OCI-LY7 (cell line): ENCODE measurements around the gene CRYBG1. TPM values are rescaled to one million over a fixed set of nuclear protein-coding genes. Genes with fewer than 3 reads are reported as not detected.

Source experiments
- Bru-seq: library from RNA; stranded (reverse); fragments of 400-500 nt; gene quantifications from one replicate; lab custom pipeline; 2021; lab: Mats Ljungman, UMichigan
- BruChase-seq, 2 experiments: library from RNA; stranded (reverse); fragments of 400-500 nt; gene quantifications; one replicate each; lab custom pipeline; 2021; lab: Mats Ljungman, UMichigan
- BruUV-seq: library from RNA; stranded (reverse); fragments of 400-500 nt; replicated peaks from 2 replicates; lab custom pipeline; 2021; lab: Mats Ljungman, UMichigan
- CTCF ChIA-PET: fragments of 300-600 bp; sonication (Branson Sonifier 250); formaldehyde crosslinking; loops from one replicate; lab custom pipeline; 2022; ENCODE audit warnings: antibody characterized with exemption; ENCODE audit not compliant: unreplicated experiment; lab: Charles Lee
- POLR2A ChIA-PET: fragments of 300-600 bp; sonication (Branson Sonifier 250); formaldehyde crosslinking; loops from one replicate; lab custom pipeline; 2022; ENCODE audit warnings: antibody characterized with exemption; lab: Charles Lee
- DNase-seq: peaks from one replicate; pipeline ENCODE4 v3.0.0-alpha.2; 2015; ENCODE audit warnings: low spot score
- H2AFZ ChIP-seq: fragments of 200-600 bp; sonication (generic), shearing (Covaris generic); 2 replicates; pipeline ENCODE4 v1.6.1; 2014; ENCODE audit warnings: mild to moderate bottlenecking, antibody characterized with exemption, low read length, moderate library complexity
- H3K27ac ChIP-seq: fragments of 200-600 bp; sonication (generic); 2 replicates; pipeline ENCODE4 v1.5.1; 2014; ENCODE audit warnings: mixed run types, low read depth, mild to moderate bottlenecking, moderate library complexity, low read length, inconsistent platforms; ENCODE audit not compliant: poor library complexity, severe bottlenecking
- H3K36me3 ChIP-seq: fragments of 200-600 bp; sonication (generic); 2 replicates; pipeline ENCODE4 v1.6.1; 2014; ENCODE audit warnings: mild to moderate bottlenecking, antibody characterized with exemption, low read length, moderate library complexity, mixed read lengths; ENCODE audit not compliant: insufficient read depth
- H3K4me1 ChIP-seq: fragments of 200-600 bp; sonication (generic); 2 replicates; pipeline ENCODE4 v1.5.1; 2014; ENCODE audit warnings: mild to moderate bottlenecking, low read length; ENCODE audit not compliant: insufficient read depth, poor library complexity, severe bottlenecking
- H3K4me2 ChIP-seq: fragments of 200-600 bp; sonication (generic); 2 replicates; pipeline ENCODE4 v1.6.1; 2014; ENCODE audit warnings: mild to moderate bottlenecking, low read length
- H3K4me3 ChIP-seq: fragments of 200-600 bp; sonication (generic); 2 replicates; pipeline ENCODE4 v1.5.1; 2014; ENCODE audit warnings: mild to moderate bottlenecking, low read depth, low read length; ENCODE audit not compliant: poor library complexity, severe bottlenecking
- H3K79me2 ChIP-seq: fragments of 200-600 bp; sonication (generic); 2 replicates; pipeline ENCODE4 v1.6.1; 2016; ENCODE audit warnings: low read depth, mild to moderate bottlenecking, low read length, moderate library complexity, mixed read lengths; ENCODE audit not compliant: insufficient read depth
- H3K9me2 ChIP-seq: fragments of 200-600 bp; sonication (generic); 2 replicates; pipeline ENCODE4 v1.6.1; 2016; ENCODE audit warnings: mild to moderate bottlenecking, low read length, mixed read lengths; ENCODE audit not compliant: insufficient read depth
- H3K9me3 ChIP-seq: fragments of 200-600 bp; sonication (generic); 2 replicates; pipeline ENCODE4 v1.6.1; 2014; ENCODE audit warnings: mild to moderate bottlenecking, mixed run types, low read length, mixed read lengths
- H4K20me1 ChIP-seq: fragments of 200-600 bp; sonication (generic); 2 replicates; pipeline ENCODE4 v1.6.1; 2014; ENCODE audit warnings: mild to moderate bottlenecking, antibody characterized with exemption, low read length, moderate library complexity, mixed read lengths; ENCODE audit not compliant: insufficient read depth
- EZH2phosphoT487 ChIP-seq: fragments of 200-600 bp; sonication (generic); IDR thresholded peaks from 2 replicates; pipeline ENCODE4 v1.6.1; 2018; ENCODE audit warnings: low read depth, borderline replicate concordance, mild to moderate bottlenecking, mixed run types, antibody characterized with exemption, low read length, moderate library complexity, mixed read lengths
- intact Hi-C: fragments of 100-400 bp; cut with micrococcal nuclease; formaldehyde crosslinking; loops from one replicate; pipeline ENCODE4 v1.10.0; 2022; ENCODE audit not compliant: unreplicated experiment
- long read RNA-seq: library from polyadenylated mRNA; stranded (forward); transcript quantifications from one replicate; pipeline ENCODE4 v2.0.0, GENCODE V29; 2022
- total RNA-seq, 2 experiments: library from RNA; depleted of rRNA in 1 of 2; stranded (reverse); fragments of >200 nt in 1 of 2; shearing (Covaris generic) in 1 of 2; gene quantifications; 2 replicates each; pipeline ENCODE4 v1.2.3, GENCODE V29; 2014 to 2022
- TF ChIP-seq, protein P1 (sequence below): fragments of 200-600 bp; sonication (generic); conservative IDR thresholded peaks from 2 replicates; pipeline ENCODE4 v1.5.1; 2014; ENCODE audit warnings: mild to moderate bottlenecking, antibody characterized with exemption, low read length, moderate library complexity, mixed read lengths

The CRYBG1 gene, protein sequence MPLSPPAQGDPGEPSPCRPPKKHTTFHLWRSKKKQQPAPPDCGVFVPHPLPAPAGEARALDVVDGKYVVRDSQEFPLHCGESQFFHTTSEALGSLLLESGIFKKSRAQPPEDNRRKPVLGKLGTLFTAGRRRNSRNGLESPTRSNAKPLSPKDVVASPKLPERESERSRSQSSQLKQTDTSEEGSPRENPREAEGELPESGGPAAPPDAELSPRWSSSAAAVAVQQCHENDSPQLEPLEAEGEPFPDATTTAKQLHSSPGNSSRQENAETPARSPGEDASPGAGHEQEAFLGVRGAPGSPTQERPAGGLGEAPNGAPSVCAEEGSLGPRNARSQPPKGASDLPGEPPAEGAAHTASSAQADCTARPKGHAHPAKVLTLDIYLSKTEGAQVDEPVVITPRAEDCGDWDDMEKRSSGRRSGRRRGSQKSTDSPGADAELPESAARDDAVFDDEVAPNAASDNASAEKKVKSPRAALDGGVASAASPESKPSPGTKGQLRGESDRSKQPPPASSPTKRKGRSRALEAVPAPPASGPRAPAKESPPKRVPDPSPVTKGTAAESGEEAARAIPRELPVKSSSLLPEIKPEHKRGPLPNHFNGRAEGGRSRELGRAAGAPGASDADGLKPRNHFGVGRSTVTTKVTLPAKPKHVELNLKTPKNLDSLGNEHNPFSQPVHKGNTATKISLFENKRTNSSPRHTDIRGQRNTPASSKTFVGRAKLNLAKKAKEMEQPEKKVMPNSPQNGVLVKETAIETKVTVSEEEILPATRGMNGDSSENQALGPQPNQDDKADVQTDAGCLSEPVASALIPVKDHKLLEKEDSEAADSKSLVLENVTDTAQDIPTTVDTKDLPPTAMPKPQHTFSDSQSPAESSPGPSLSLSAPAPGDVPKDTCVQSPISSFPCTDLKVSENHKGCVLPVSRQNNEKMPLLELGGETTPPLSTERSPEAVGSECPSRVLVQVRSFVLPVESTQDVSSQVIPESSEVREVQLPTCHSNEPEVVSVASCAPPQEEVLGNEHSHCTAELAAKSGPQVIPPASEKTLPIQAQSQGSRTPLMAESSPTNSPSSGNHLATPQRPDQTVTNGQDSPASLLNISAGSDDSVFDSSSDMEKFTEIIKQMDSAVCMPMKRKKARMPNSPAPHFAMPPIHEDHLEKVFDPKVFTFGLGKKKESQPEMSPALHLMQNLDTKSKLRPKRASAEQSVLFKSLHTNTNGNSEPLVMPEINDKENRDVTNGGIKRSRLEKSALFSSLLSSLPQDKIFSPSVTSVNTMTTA (N-terminal part only)
- 41.7 and 44.7 TPM in 2 replicates for total RNA-seq (2014; rRNA removed; shearing (Covaris generic))
- total RNA-seq (2022) = 66.2 and 79.2 TPM in 2 replicates
- percentile 76 among the genes with signal in this experiment for Bru-seq, nascent RNA
- BruChase-seq, experiment 1, labeled RNA remaining after a 6-hour chase = percentile 64 among the genes with signal in this experiment
- percentile 74 among the genes with signal in this experiment for BruChase-seq, experiment 2, labeled RNA remaining after a 2-hour chase
- long read RNA-seq, full-length matches to known transcripts = 22 of 184 reads
- long read RNA-seq, partial matches to known transcripts = 140 of 184 reads
- long read RNA-seq, other reads (novel, unspliced or antisense) = 22 of 184 reads

DNA sequence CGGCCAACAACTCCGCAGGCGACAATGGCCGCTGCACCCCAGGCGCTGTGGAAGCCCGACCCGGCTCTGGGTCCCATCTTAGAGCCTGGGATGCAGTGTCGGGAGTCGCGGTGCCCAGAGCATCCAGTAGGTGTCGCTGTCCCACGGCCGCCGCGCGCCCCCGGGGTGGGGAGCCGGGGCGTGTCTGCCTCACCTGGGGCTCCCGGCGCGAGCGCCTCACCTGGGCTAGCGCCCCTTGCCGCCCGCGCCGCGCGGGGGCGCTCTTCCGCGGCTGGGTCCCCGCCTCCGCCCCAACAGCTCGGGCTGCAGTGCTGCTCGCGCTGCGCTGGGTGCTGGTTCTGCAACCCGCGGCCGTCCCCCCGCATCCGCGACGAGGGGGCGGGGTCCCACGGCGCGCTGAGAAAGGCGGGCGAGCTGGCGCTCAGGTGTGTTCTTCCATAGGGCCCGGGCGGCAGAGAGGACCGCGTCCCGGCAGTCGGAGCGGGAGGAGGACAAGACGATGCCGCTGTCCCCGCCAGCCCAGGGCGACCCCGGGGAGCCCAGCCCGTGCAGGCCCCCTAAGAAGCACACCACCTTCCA, at the start of gene CRYBG1:
Gene CRYBG1, plus strand, starts transcription at position 308 of the 579 bp plus-strand sequence. Its CDS starts 192 bp downstream, at position 500.
- intact Hi-C loops = loop anchor here (10.0 kb wide), 1 partner anchor 64 kb away; no protein-coding TSS in a partner anchor
- H4K20me1 ChIP-seq = no peaks in the 10 kb centered on the region
- peak within 1 kb of the TSS; percentile 44; the same call in 1 of the 2 replicates for H3K4me2 ChIP-seq
- TF ChIP-seq, protein P1, sequence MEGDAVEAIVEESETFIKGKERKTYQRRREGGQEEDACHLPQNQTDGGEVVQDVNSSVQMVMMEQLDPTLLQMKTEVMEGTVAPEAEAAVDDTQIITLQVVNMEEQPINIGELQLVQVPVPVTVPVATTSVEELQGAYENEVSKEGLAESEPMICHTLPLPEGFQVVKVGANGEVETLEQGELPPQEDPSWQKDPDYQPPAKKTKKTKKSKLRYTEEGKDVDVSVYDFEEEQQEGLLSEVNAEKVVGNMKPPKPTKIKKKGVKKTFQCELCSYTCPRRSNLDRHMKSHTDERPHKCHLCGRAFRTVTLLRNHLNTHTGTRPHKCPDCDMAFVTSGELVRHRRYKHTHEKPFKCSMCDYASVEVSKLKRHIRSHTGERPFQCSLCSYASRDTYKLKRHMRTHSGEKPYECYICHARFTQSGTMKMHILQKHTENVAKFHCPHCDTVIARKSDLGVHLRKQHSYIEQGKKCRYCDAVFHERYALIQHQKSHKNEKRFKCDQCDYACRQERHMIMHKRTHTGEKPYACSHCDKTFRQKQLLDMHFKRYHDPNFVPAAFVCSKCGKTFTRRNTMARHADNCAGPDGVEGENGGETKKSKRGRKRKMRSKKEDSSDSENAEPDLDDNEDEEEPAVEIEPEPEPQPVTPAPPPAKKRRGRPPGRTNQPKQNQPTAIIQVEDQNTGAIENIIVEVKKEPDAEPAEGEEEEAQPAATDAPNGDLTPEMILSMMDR = peak; percentile 83
- TF ChIP-seq EZH2phosphoT487 = no peak
- CTCF ChIA-PET = no interaction called here
- no peaks in the 10 kb centered on the region for H3K36me3 ChIP-seq
- no peaks in the 10 kb centered on the region for H3K4me1 ChIP-seq
- no peaks in the 10 kb centered on the region for H3K9me2 ChIP-seq
- H3K4me3 ChIP-seq = no peak within 1 kb of the TSS
- H3K27ac ChIP-seq = no peak within 1 kb of the TSS
- no TSS peak for BruUV-seq
- no peaks in the 10 kb centered on the region for H3K79me2 ChIP-seq
- H3K9me3 ChIP-seq = no peaks in the 10 kb centered on the region
- POLR2A ChIA-PET = interaction anchor here (1.0 kb wide), 1 partner anchor 377 kb away, joined by 3 read pairs; no protein-coding TSS in a partner anchor
- no peak within 1 kb of the TSS; the same call in 1 of the 2 replicates for H2AFZ ChIP-seq
- peak; percentile 23 for DNase-seq

DNA sequence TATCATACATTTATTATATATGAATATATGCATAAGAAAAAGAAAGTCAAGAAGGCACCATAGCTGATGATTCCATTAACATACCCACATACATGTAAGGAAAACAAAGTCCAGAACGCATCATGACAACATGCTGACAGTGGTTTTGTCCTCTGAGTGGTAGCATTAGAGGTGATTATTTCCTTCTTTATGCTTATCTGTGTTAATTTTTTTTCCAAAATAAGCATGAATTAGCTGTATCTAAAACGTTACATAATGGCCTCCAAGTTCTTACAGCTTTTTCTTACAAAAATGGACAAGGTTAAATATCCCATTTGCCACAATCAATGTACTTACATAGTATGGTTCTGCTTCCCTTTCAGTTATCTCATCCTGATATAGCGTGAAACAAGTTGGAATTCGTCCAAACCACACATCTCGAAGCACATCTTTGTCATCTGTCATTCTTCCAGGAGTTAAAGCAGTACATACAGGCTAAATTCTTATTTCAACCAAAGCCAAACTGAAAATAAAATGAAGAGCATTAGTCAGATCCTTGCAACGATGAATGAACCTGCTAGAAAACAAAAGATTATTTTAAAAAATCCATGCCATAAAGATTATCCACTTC, 44.6 kb upstream of the CRYBG1 start:
- intact Hi-C loops = no loop called here
- Histone ChIP-seq H2AFZ (no peak overlapping the region), H3K36me3 (peaks cover 46% of the 10 kb centered on the region), H3K27ac (no peak overlapping the region), H3K9me3 (no peaks in the 10 kb centered on the region), H3K9me2 (no peaks in the 10 kb centered on the region), H3K4me3 (no peak overlapping the region), H3K79me2 (peaks cover 44% of the 10 kb centered on the region), H3K4me2 (no peak overlapping the region), H4K20me1 (peaks cover 18% of the 10 kb centered on the region; the same call in 1 of the 2 replicates), H3K4me1 (peaks cover 5% of the 10 kb centered on the region)
- no peak for TF ChIP-seq EZH2phosphoT487
- TF ChIP-seq, protein P1 = no peak
- no TSS peak for BruUV-seq
- DNase-seq = no peak
- ChIA-PET CTCF (no interaction called here), POLR2A (interaction anchor here (1.2 kb wide), 1 partner anchor 36 kb away, joined by 3 read pairs; no protein-coding TSS in a partner anchor)
